Neural progenitor cell (in vitro differentiated cells): ENCODE data around the gene ATL3. TPM values are rescaled to one million over a fixed set of nuclear protein-coding genes. Genes with fewer than 3 reads are reported as not detected.

ENCODE experiments used
- DNase-seq: peaks from one replicate; pipeline ENCODE4 v3.0.0-alpha.2; 2016; ENCODE audit warnings: low spot score
- H2AFZ ChIP-seq: fragments of 200-600 bp; sonication (generic); replicated peaks from 2 replicates; pipeline ENCODE4 v1.6.1; 2016; ENCODE audit warnings: antibody characterized with exemption
- H3F3A ChIP-seq: fragments of 200-600 bp; sonication (generic); 2 replicates; pipeline ENCODE4 v1.6.1; 2016; ENCODE audit warnings: antibody characterized with exemption, low read depth
- H3K27ac ChIP-seq: fragments of 200-600 bp; sonication (generic); 2 replicates; pipeline ENCODE4 v1.5.1; 2016; ENCODE audit warnings: mild to moderate bottlenecking
- H3K27me3 ChIP-seq: fragments of 200-600 bp; sonication (generic); 2 replicates; pipeline ENCODE4 v1.6.1; 2016; ENCODE audit warnings: mild to moderate bottlenecking, moderate library complexity
- H3K36me3 ChIP-seq: fragments of 200-600 bp; sonication (generic); 2 replicates; pipeline ENCODE4 v1.5.1; 2016
- H3K4me1 ChIP-seq: fragments of 200-600 bp; sonication (generic); 2 replicates; pipeline ENCODE4 v1.6.1; 2016; ENCODE audit warnings: mixed run types
- H3K4me2 ChIP-seq: fragments of 200-600 bp; sonication (generic); 2 replicates; pipeline ENCODE4 v1.6.1; 2016
- H3K4me3 ChIP-seq: fragments of 200-600 bp; sonication (generic); 2 replicates; pipeline ENCODE4 v1.5.1; 2016
- H3K79me2 ChIP-seq: fragments of 200-600 bp; sonication (generic); 2 replicates; pipeline ENCODE4 v1.6.1; 2016; ENCODE audit warnings: low read depth
- H3K9ac ChIP-seq: fragments of 200-600 bp; sonication (generic); 2 replicates; pipeline ENCODE4 v1.6.1; 2016
- H3K9me3 ChIP-seq: fragments of 200-600 bp; sonication (generic); 2 replicates; pipeline ENCODE4 v1.5.1; 2016; ENCODE audit warnings: low read depth
- H4K20me1 ChIP-seq: fragments of 200-600 bp; sonication (generic); 2 replicates; pipeline ENCODE4 v1.6.1; 2016; ENCODE audit warnings: low read depth
- H3K27ac Mint-ChIP-seq: 3 replicates; pipeline ENCODE4 v1.8.0; 2021; ENCODE audit warnings: mixed read lengths
- H3K27me3 Mint-ChIP-seq: 2 replicates; pipeline ENCODE4 v1.8.0; 2022; ENCODE audit warnings: low read depth, mild to moderate bottlenecking, inconsistent platforms, moderate library complexity, mixed read lengths; ENCODE audit not compliant: insufficient read depth
- H3K36me3 Mint-ChIP-seq: 3 replicates; pipeline ENCODE4 v1.8.0; 2021; ENCODE audit warnings: mixed read lengths
- H3K4me1 Mint-ChIP-seq: 3 replicates; pipeline ENCODE4 v1.8.0; 2021; ENCODE audit warnings: mixed read lengths
- H3K4me3 Mint-ChIP-seq: 3 replicates; pipeline ENCODE4 v1.8.0; 2021; ENCODE audit warnings: mild to moderate bottlenecking, moderate library complexity, mixed read lengths
- H3K9me3 Mint-ChIP-seq: 3 replicates; pipeline ENCODE4 v1.8.0; 2020; ENCODE audit warnings: mixed read lengths
- EZH2 ChIP-seq: fragments of 200-600 bp; sonication (generic); IDR thresholded peaks from 2 replicates; pipeline ENCODE4 v1.6.1; 2017; ENCODE audit warnings: antibody characterized with exemption, mild to moderate bottlenecking, moderate library complexity
- EZH2phosphoT487 ChIP-seq: fragments of 200-600 bp; sonication (generic); IDR thresholded peaks from 2 replicates; pipeline ENCODE4 v1.6.1; 2017; ENCODE audit warnings: antibody characterized with exemption
- total RNA-seq: library from RNA; depleted of rRNA; stranded (reverse); fragments of >200 nt; gene quantifications from 2 replicates; pipeline ENCODE4 v1.2.3, GENCODE V29; 2015; ENCODE audit warnings: low replicate concordance
- TF ChIP-seq, protein P1 (sequence below): fragments of 200-600 bp; sonication (generic); IDR thresholded peaks from 2 replicates; pipeline ENCODE4 v1.5.1; 2017; ENCODE audit warnings: antibody characterized with exemption, mild to moderate bottlenecking

ATL3 gene
- total RNA-seq, 1 donor from 2014 or later: 19.5 TPM

DNA sequence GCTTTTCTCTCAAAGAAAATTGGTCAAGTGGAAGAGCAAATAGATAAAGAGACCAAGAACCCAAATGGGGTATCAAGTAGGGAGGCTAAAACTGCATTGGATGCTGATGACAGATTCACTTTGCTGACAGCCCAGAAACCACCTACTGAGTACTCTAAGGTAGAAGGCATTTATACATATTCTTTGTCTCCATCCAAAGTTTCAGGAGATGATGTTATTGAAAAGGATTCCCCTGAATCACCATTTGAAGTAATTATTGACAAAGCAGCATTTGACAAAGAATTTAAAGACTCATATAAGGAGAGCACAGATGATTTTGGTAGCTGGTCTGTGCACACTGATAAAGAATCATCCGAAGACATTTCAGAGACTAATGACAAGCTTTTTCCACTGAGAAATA is 47.8 kb upstream of the ATL3 start:
- H3K4me3 Mint-ChIP-seq: no peak overlapping the region
- no peak for DNase-seq
- H3K27ac Mint-ChIP-seq: no peak overlapping the region
- H3K4me1 ChIP-seq: no peaks in the 10 kb centered on the region
- peaks cover 3% of the 10 kb centered on the region for H3K4me1 Mint-ChIP-seq
- peaks cover 7% of the 10 kb centered on the region for H3F3A ChIP-seq
- no peaks in the 10 kb centered on the region for H3K36me3 Mint-ChIP-seq
- H3K27me3 ChIP-seq: no peaks in the 10 kb centered on the region
- H3K27ac ChIP-seq: peak overlapping the region; percentile 43
- H4K20me1 ChIP-seq: peaks cover 88% of the 10 kb centered on the region
- H3K4me2 ChIP-seq: no peak overlapping the region
- H3K9me3 Mint-ChIP-seq: no peaks in the 10 kb centered on the region
- no peak overlapping the region for H3K4me3 ChIP-seq
- H3K27me3 Mint-ChIP-seq: no peaks in the 10 kb centered on the region
- H3K79me2 ChIP-seq: peaks cover 100% of the 10 kb centered on the region
- no peak overlapping the region for H3K9ac ChIP-seq
- H2AFZ ChIP-seq: no peak overlapping the region
- H3K36me3 ChIP-seq: no peaks in the 10 kb centered on the region
- TF ChIP-seq, protein P1, sequence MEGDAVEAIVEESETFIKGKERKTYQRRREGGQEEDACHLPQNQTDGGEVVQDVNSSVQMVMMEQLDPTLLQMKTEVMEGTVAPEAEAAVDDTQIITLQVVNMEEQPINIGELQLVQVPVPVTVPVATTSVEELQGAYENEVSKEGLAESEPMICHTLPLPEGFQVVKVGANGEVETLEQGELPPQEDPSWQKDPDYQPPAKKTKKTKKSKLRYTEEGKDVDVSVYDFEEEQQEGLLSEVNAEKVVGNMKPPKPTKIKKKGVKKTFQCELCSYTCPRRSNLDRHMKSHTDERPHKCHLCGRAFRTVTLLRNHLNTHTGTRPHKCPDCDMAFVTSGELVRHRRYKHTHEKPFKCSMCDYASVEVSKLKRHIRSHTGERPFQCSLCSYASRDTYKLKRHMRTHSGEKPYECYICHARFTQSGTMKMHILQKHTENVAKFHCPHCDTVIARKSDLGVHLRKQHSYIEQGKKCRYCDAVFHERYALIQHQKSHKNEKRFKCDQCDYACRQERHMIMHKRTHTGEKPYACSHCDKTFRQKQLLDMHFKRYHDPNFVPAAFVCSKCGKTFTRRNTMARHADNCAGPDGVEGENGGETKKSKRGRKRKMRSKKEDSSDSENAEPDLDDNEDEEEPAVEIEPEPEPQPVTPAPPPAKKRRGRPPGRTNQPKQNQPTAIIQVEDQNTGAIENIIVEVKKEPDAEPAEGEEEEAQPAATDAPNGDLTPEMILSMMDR: no peak
- TF ChIP-seq EZH2 (no peak), EZH2phosphoT487 (no peak)
- H3K9me3 ChIP-seq: no peaks in the 10 kb centered on the region

DNA sequence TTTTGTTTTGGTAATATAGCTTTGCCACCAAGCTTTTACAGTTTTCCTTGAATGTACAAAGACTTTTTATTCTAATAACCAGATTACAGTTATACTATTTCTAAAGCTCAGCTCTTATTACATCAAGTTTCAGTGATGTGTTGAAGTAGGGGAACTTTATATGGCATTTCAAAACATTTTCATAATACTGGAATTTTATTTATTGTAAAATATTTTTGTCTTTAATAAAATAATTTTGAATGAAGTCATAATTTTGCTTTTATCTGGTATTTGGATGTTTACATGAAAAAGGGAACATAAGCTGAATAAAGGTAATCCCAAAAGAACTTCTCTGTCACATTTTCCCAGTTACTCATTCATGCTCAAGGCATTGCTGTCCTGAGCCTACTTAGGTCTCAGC is 44.9 kb upstream of the ATL3 start:
- no peak overlapping the region for H2AFZ ChIP-seq
- H3K27ac ChIP-seq: no peak overlapping the region
- H3K4me2 ChIP-seq: no peak overlapping the region
- no peak for DNase-seq
- Mint-ChIP-seq H3K27ac (no peak overlapping the region), H3K36me3 (peaks cover 5% of the 10 kb centered on the region), H3K27me3 (peaks cover 2% of the 10 kb centered on the region), H3K4me3 (no peak overlapping the region), H3K4me1 (peaks cover 9% of the 10 kb centered on the region), H3K9me3 (no peaks in the 10 kb centered on the region)
- H3F3A ChIP-seq: peaks cover 4% of the 10 kb centered on the region
- H3K9ac ChIP-seq: no peak overlapping the region
- no peak overlapping the region for H3K4me3 ChIP-seq
- H4K20me1 ChIP-seq: peaks cover 90% of the 10 kb centered on the region
- TF ChIP-seq EZH2 (no peak), EZH2phosphoT487 (no peak)
- TF ChIP-seq, protein P1: no peak
- H3K4me1 ChIP-seq: no peaks in the 10 kb centered on the region
- H3K9me3 ChIP-seq: no peaks in the 10 kb centered on the region
- H3K27me3 ChIP-seq: no peaks in the 10 kb centered on the region
- peaks cover 4% of the 10 kb centered on the region for H3K36me3 ChIP-seq
- H3K79me2 ChIP-seq: peaks cover 100% of the 10 kb centered on the region

DNA sequence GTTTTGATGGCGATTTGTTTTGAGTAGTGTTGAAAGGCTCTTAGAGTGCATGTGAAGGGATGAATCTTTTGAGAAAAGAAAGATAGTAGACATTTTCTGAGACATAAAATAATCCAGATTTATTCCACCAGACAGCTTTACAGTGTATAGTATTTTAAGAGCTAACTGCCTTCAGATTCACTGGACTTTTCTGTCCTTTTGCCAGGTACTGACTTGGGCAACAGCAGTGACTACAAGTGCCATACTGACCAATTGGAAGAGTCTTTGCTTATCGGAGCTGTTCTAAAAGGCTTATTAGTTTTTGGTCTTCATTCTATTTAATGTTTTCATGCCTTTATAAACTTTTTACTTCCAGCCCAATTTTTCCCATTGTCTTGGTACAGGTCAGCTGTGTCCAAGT is 42.6 kb upstream of the ATL3 start:
- Histone ChIP-seq H3K27ac (no peak overlapping the region), H3K9ac (no peak overlapping the region), H3K9me3 (no peaks in the 10 kb centered on the region), H3K36me3 (peaks cover 4% of the 10 kb centered on the region), H3K4me2 (no peak overlapping the region), H3K4me3 (no peak overlapping the region), H3K4me1 (no peaks in the 10 kb centered on the region), H3K27me3 (no peaks in the 10 kb centered on the region), H4K20me1 (peaks cover 92% of the 10 kb centered on the region), H3K79me2 (peaks cover 100% of the 10 kb centered on the region), H2AFZ (no peak overlapping the region), H3F3A (peaks cover 4% of the 10 kb centered on the region)
- TF ChIP-seq, protein P1: no peak
- TF ChIP-seq EZH2phosphoT487: no peak
- TF ChIP-seq EZH2: no peak
- no peaks in the 10 kb centered on the region for H3K9me3 Mint-ChIP-seq
- peaks cover 2% of the 10 kb centered on the region for H3K27me3 Mint-ChIP-seq
- no peak overlapping the region for H3K4me3 Mint-ChIP-seq
- H3K27ac Mint-ChIP-seq: no peak overlapping the region
- DNase-seq: no peak
- peaks cover 9% of the 10 kb centered on the region for H3K36me3 Mint-ChIP-seq
- H3K4me1 Mint-ChIP-seq: peaks cover 12% of the 10 kb centered on the region
